Gastrocnemius medialis (tissue), 4 donors: Measurements from ENCODE around the gene RBMY1F.
"Not testable (repeated sequence)": the region's sequence is repeated elsewhere in the genome, so short reads cannot be mapped to it uniquely, and the experiment has no call there.

Experiments used
- POLR2A ChIP-seq, 2 donors: fragments of 450-650 bp; IDR thresholded peaks; one replicate each; pipeline ENCODE4 v1.6.1; 2017; ENCODE audit warnings: antibody characterized with exemption in 2 of 2, mild to moderate bottlenecking in 2 of 2, moderate library complexity in 2 of 2
- TF ChIP-seq, protein P1 (sequence below), 5 experiments: fragments of 450-650 bp in 3 of 5; fragments of 200-600 bp in 2 of 5; sonication (generic) in 2 of 5; IDR thresholded peaks in 4 of 5; conservative IDR thresholded peaks in 1 of 5; 1 replicate in 4 of 5; 2 replicates in 1 of 5; pipeline ENCODE4 v1.5.1; 2016 to 2019; ENCODE audit warnings: antibody characterized with exemption in 5 of 5, mild to moderate bottlenecking in 3 of 5, moderate library complexity in 3 of 5

DNA sequence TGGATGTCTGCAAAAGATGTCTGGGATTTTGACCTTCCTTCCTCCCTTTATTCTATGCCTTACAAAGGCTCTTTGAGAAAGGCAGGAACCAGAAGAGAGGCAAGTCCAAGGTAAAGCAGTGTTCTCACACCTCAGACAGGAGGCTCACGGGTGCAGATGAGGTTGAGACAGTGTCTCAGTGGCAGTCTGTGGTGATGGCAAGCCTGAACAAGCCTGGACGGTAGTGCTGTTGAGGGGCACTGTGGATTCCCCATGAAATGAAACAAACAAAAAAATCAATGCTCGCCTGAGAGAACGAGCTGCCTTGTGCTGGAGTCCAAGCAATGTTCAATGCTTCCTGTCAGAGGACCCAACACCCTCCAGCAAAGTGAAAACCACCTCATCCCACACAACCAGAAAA lies 31.6 kb downstream of the RBMY1F start:
- not testable (repeated sequence) for TF ChIP-seq POLR2A (IDR thresholded peaks at IDR 0.05)
- TF ChIP-seq, protein P1, sequence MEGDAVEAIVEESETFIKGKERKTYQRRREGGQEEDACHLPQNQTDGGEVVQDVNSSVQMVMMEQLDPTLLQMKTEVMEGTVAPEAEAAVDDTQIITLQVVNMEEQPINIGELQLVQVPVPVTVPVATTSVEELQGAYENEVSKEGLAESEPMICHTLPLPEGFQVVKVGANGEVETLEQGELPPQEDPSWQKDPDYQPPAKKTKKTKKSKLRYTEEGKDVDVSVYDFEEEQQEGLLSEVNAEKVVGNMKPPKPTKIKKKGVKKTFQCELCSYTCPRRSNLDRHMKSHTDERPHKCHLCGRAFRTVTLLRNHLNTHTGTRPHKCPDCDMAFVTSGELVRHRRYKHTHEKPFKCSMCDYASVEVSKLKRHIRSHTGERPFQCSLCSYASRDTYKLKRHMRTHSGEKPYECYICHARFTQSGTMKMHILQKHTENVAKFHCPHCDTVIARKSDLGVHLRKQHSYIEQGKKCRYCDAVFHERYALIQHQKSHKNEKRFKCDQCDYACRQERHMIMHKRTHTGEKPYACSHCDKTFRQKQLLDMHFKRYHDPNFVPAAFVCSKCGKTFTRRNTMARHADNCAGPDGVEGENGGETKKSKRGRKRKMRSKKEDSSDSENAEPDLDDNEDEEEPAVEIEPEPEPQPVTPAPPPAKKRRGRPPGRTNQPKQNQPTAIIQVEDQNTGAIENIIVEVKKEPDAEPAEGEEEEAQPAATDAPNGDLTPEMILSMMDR (IDR thresholded peaks at IDR 0.05 in 4 of 5, conservative IDR thresholded peaks at IDR 0.05 in 1 of 5), result not testable (repeated sequence)
